NCI-H345 treated with DMSO at 0.1 percent for 48 hours (cell line): Measurements from ENCODE around the gene SMTNL1.

Source experiments
- DNase-seq: peaks from one replicate; lab custom pipeline; 2025; ENCODE audit not compliant: unreplicated experiment; lab: John Stamatoyannopoulos, UW

The SMTNL1 gene

GRCh38 chr11:57543593-57543992 lies 6.2 kb downstream of the SMTNL1 start:
- DNase-seq = no peak

GRCh38 chr11:57544566-57544965 lies 7.2 kb downstream of the SMTNL1 start:
- no peak for DNase-seq

- no peak for DNase-seq
Measured at GRCh38 chr11:57545883-57546282, 8.5 kb downstream of the SMTNL1 start.

GRCh38 chr11:57546451-57546850 lies 9.1 kb downstream of the SMTNL1 start:
- DNase-seq = no peak

- DNase-seq = no peak
Measured at GRCh38 chr11:57546869-57547475, 9.6 kb downstream of the SMTNL1 start.

- DNase-seq = no peak
Measured at GRCh38 chr11:57547854-57548377, 10.5 kb downstream of the SMTNL1 start.

GRCh38 chr11:57549983-57550382 lies 12.6 kb downstream of the SMTNL1 start:
- no peak for DNase-seq

GRCh38 chr11:57551941-57552340 lies 14.5 kb downstream of the SMTNL1 start:
- no peak for DNase-seq

- DNase-seq = no peak
Measured at GRCh38 chr11:57552479-57552878, 15.1 kb downstream of the SMTNL1 start.

- DNase-seq = no peak
Measured at GRCh38 chr11:57555393-57555792, 18.0 kb downstream of the SMTNL1 start.

- no peak for DNase-seq
Measured at GRCh38 chr11:57556041-57556440, 18.6 kb downstream of the SMTNL1 start.

- no peak for DNase-seq
Measured at GRCh38 chr11:57560146-57560545, 22.8 kb downstream of the SMTNL1 start.

- no peak for DNase-seq
Measured at GRCh38 chr11:57562596-57562995, 25.2 kb downstream of the SMTNL1 start.

GRCh38 chr11:57566005-57566904 lies 28.9 kb downstream of the SMTNL1 start:
- DNase-seq = no peak

GRCh38 chr11:57566905-57567514 lies 29.6 kb downstream of the SMTNL1 start:
- DNase-seq = no peak

- peak; percentile 58 for DNase-seq
Measured at GRCh38 chr11:57567515-57568329, 30.3 kb downstream of the SMTNL1 start, which contains the start of gene UBE2L6. Gene UBE2L6, minus strand, starts transcription at chr11:57567672. Its CDS starts 61 bp downstream, at chr11:57567611.

GRCh38 chr11:57568330-57568766 lies 31.0 kb downstream of the SMTNL1 start:
- DNase-seq = peak; percentile 58

GRCh38 chr11:57571606-57572005 lies 34.2 kb downstream of the SMTNL1 start:
- no peak for DNase-seq

- no peak for DNase-seq
Measured at GRCh38 chr11:57574061-57574460, 36.7 kb downstream of the SMTNL1 start.

GRCh38 chr11:57584341-57584740 lies 46.9 kb downstream of the SMTNL1 start:
- DNase-seq = no peak

GRCh38 chr11:57585301-57585700 lies 47.9 kb downstream of the SMTNL1 start:
- DNase-seq = no peak
